Measurements from ENCODE around the gene MEGF6. TPM values are rescaled to one million over a fixed set of nuclear protein-coding genes. Genes with fewer than 3 reads are reported as not detected.
A peak's percentile ranks its signal among the peaks of the same experiment; 100 is the strongest.

Gene MEGF6
- total and polyA plus RNA-seq, 9 donors, result 7.7 to 26.7 (median 15.3) TPM

GRCh38 chr1:3618881-3619671, 7.8 kb upstream of the MEGF6 start:
- Histone ChIP-seq H3K27ac (ENCODE audit: low read length) (no peak overlapping the region), H3K4me3 (ENCODE audit: low read length) (no peak overlapping the region), H3K9me3 (replicated peaks; ENCODE audit: control insufficient read depth, low read depth, low read length) (no peaks in the 10 kb centered on the region), H3K36me3 (ENCODE audit: control insufficient read depth, insufficient read depth, low read length) (no peaks in the 10 kb centered on the region), H3K4me1 (ENCODE audit: control insufficient read depth, insufficient read depth, low read length) (peaks cover 19% of the 10 kb centered on the region), H3K27me3 (ENCODE audit: control insufficient read depth, insufficient read depth, low read length) (peaks cover 12% of the 10 kb centered on the region)
- WGBS (ENCODE audit: insufficient coverage), result 10% methylated on average over 8 of the region's 21 CpGs
- peak; percentile 87 for DNase-seq

GRCh38 chr1:3618531-3618880, 7.2 kb upstream of the MEGF6 start:
- DNase-seq, result no peak
- H3K4me1 ChIP-seq (ENCODE audit: control insufficient read depth, insufficient read depth, low read length), result peaks cover 13% of the 10 kb centered on the region

GRCh38 chr1:3617806-3618345, 6.6 kb upstream of the MEGF6 start:
- Histone ChIP-seq H3K4me3 (ENCODE audit: low read length) (no peak overlapping the region), H3K27ac (ENCODE audit: low read length) (no peak overlapping the region), H3K4me1 (ENCODE audit: control insufficient read depth, insufficient read depth, low read length) (peaks cover 8% of the 10 kb centered on the region), H3K27me3 (ENCODE audit: control insufficient read depth, insufficient read depth, low read length) (peaks cover 18% of the 10 kb centered on the region), H3K9me3 (replicated peaks; ENCODE audit: control insufficient read depth, low read depth, low read length) (no peaks in the 10 kb centered on the region), H3K36me3 (ENCODE audit: control insufficient read depth, insufficient read depth, low read length) (no peaks in the 10 kb centered on the region)
- WGBS (ENCODE audit: insufficient coverage), result 84% methylated on average over 17 of the region's 18 CpGs
- DNase-seq, result no peak

More at GRCh38 chr1:3618531-3618880, 7.2 kb upstream of the MEGF6 start:
- Histone ChIP-seq H3K4me3 (ENCODE audit: low read length) (no peak overlapping the region), H3K27me3 (ENCODE audit: control insufficient read depth, insufficient read depth, low read length) (peaks cover 13% of the 10 kb centered on the region), H3K36me3 (ENCODE audit: control insufficient read depth, insufficient read depth, low read length) (no peaks in the 10 kb centered on the region), H3K27ac (ENCODE audit: low read length) (no peak overlapping the region), H3K9me3 (replicated peaks; ENCODE audit: control insufficient read depth, low read depth, low read length) (no peaks in the 10 kb centered on the region)
- 78% methylated on average over 3 of the region's 9 CpGs for WGBS (ENCODE audit: insufficient coverage)

GRCh38 chr1:3616861-3617260, 5.6 kb upstream of the MEGF6 start:
- 94% methylated on average over 2 of the region's 9 CpGs for WGBS (ENCODE audit: insufficient coverage)
- no peaks in the 10 kb centered on the region for H3K36me3 ChIP-seq (ENCODE audit: control insufficient read depth, insufficient read depth, low read length)
- no peak overlapping the region for H3K4me3 ChIP-seq (ENCODE audit: low read length)
- H3K27me3 ChIP-seq (ENCODE audit: control insufficient read depth, insufficient read depth, low read length), result peaks cover 28% of the 10 kb centered on the region
- H3K27ac ChIP-seq (ENCODE audit: low read length), result no peak overlapping the region
- H3K9me3 ChIP-seq (replicated peaks; ENCODE audit: control insufficient read depth, low read depth, low read length), result no peaks in the 10 kb centered on the region
- peaks cover 11% of the 10 kb centered on the region for H3K4me1 ChIP-seq (ENCODE audit: control insufficient read depth, insufficient read depth, low read length)
- DNase-seq, result no peak

GRCh38 chr1:3614755-3615742, 3.7 kb upstream of the MEGF6 start:
- H3K36me3 ChIP-seq (ENCODE audit: control insufficient read depth, insufficient read depth, low read length), result no peaks in the 10 kb centered on the region
- H3K4me3 ChIP-seq (ENCODE audit: low read length), result no peak overlapping the region
- DNase-seq, result no peak
- peaks cover 23% of the 10 kb centered on the region for H3K4me1 ChIP-seq (ENCODE audit: control insufficient read depth, insufficient read depth, low read length)
- peaks cover 36% of the 10 kb centered on the region for H3K27me3 ChIP-seq (ENCODE audit: control insufficient read depth, insufficient read depth, low read length)
- WGBS (ENCODE audit: insufficient coverage), result 49% methylated on average over 19 of the region's 20 CpGs
- no peaks in the 10 kb centered on the region for H3K9me3 ChIP-seq (replicated peaks; ENCODE audit: control insufficient read depth, low read depth, low read length)
- no peak overlapping the region for H3K27ac ChIP-seq (ENCODE audit: low read length)

- Histone ChIP-seq H3K4me1 (ENCODE audit: control insufficient read depth, insufficient read depth, low read length) (peaks cover 40% of the 10 kb centered on the region), H3K27me3 (ENCODE audit: control insufficient read depth, insufficient read depth, low read length) (peaks cover 36% of the 10 kb centered on the region), H3K4me3 (ENCODE audit: low read length) (no peak overlapping the region), H3K36me3 (ENCODE audit: control insufficient read depth, insufficient read depth, low read length) (no peaks in the 10 kb centered on the region), H3K27ac (ENCODE audit: low read length) (no peak overlapping the region), H3K9me3 (replicated peaks; ENCODE audit: control insufficient read depth, low read depth, low read length) (no peaks in the 10 kb centered on the region)
- no peak for DNase-seq
- 73% methylated on average over 6 of the region's 7 CpGs for WGBS (ENCODE audit: insufficient coverage)
Measured at GRCh38 chr1:3612123-3612522, 815 bp upstream of the MEGF6 start.

- Histone ChIP-seq H3K4me1 (ENCODE audit: control insufficient read depth, insufficient read depth, low read length) (peaks cover 40% of the 10 kb centered on the region), H3K36me3 (ENCODE audit: control insufficient read depth, insufficient read depth, low read length) (no peaks in the 10 kb centered on the region), H3K27me3 (ENCODE audit: control insufficient read depth, insufficient read depth, low read length) (peaks cover 31% of the 10 kb centered on the region), H3K27ac (ENCODE audit: low read length) (no peak overlapping the region), H3K4me3 (ENCODE audit: low read length) (peak overlapping the region; percentile 15), H3K9me3 (replicated peaks; ENCODE audit: control insufficient read depth, low read depth, low read length) (no peaks in the 10 kb centered on the region)
- WGBS (ENCODE audit: insufficient coverage), result 3% methylated on average over 21 of the region's 27 CpGs
- DNase-seq, result peak; percentile 56
Measured at GRCh38 chr1:3610527-3611169, 660 bp downstream of the MEGF6 start.

GRCh38 chr1:3609769-3610526, 1.4 kb downstream of the MEGF6 start:
- Histone ChIP-seq H3K27ac (ENCODE audit: low read length) (no peak overlapping the region), H3K9me3 (replicated peaks; ENCODE audit: control insufficient read depth, low read depth, low read length) (no peaks in the 10 kb centered on the region), H3K4me3 (ENCODE audit: low read length) (no peak overlapping the region), H3K4me1 (ENCODE audit: control insufficient read depth, insufficient read depth, low read length) (peaks cover 40% of the 10 kb centered on the region), H3K36me3 (ENCODE audit: control insufficient read depth, insufficient read depth, low read length) (no peaks in the 10 kb centered on the region), H3K27me3 (ENCODE audit: control insufficient read depth, insufficient read depth, low read length) (peaks cover 28% of the 10 kb centered on the region)
- no peak for DNase-seq
- 49% methylated on average over 19 of the region's 24 CpGs for WGBS (ENCODE audit: insufficient coverage)

- H3K4me1 ChIP-seq (ENCODE audit: control insufficient read depth, insufficient read depth, low read length), result peaks cover 40% of the 10 kb centered on the region
- H3K27me3 ChIP-seq (ENCODE audit: control insufficient read depth, insufficient read depth, low read length), result peaks cover 24% of the 10 kb centered on the region
- 68% methylated on average over 17 of the region's 22 CpGs for WGBS (ENCODE audit: insufficient coverage)
- H3K4me3 ChIP-seq (ENCODE audit: low read length), result no peak overlapping the region
- H3K27ac ChIP-seq (ENCODE audit: low read length), result no peak overlapping the region
- H3K36me3 ChIP-seq (ENCODE audit: control insufficient read depth, insufficient read depth, low read length), result no peaks in the 10 kb centered on the region
- DNase-seq, result no peak
- H3K9me3 ChIP-seq (replicated peaks; ENCODE audit: control insufficient read depth, low read depth, low read length), result no peaks in the 10 kb centered on the region
Measured at GRCh38 chr1:3609016-3609768, 2.1 kb downstream of the MEGF6 start.
